COLO829 (cell line): ENCODE results near the gene NUTF2.
A peak's percentile ranks its signal among the peaks of the same experiment; 100 is the strongest.
"Not testable (repeated sequence)": the region's sequence is repeated elsewhere in the genome, so short reads cannot be mapped to it uniquely, and the experiment has no call there.

Experiments
- DNase-seq: peaks from one replicate; pipeline ENCODE4 v3.0.0; 2012; ENCODE audit warnings: low spot score

Gene NUTF2

GRCh38 chr16:67885545-67885944 lies 38.8 kb downstream of the NUTF2 start:
- no peak for DNase-seq

- no peak for DNase-seq
These were observed 39.2 kb downstream of the NUTF2 start for GRCh38 chr16:67885976-67886375.

- DNase-seq, result no peak
These were observed 39.7 kb downstream of the NUTF2 start for GRCh38 chr16:67886387-67886786.

- DNase-seq, result no peak
These were observed 41.6 kb downstream of the NUTF2 start for GRCh38 chr16:67888331-67888730.

- no peak for DNase-seq
These were observed 45.6 kb downstream of the NUTF2 start for GRCh38 chr16:67892375-67892774.

GRCh38 chr16:67892899-67893742 lies 46.4 kb downstream of the NUTF2 start, which contains the start of gene PSKH1:
TSS of gene PSKH1 (plus strand) at chr16:67893254. CDS start at chr16:67908750, 15,496 bp downstream.
- DNase-seq, result peak; percentile 99

GRCh38 chr16:67893743-67894399 lies 47.1 kb downstream of the NUTF2 start:
- no peak for DNase-seq

- DNase-seq, result no peak
These were observed 50.5 kb downstream of the NUTF2 start for GRCh38 chr16:67897231-67897630.

- DNase-seq, result no peak
These were observed 55.0 kb downstream of the NUTF2 start for GRCh38 chr16:67901734-67902133.

GRCh38 chr16:67902831-67903230 lies 56.1 kb downstream of the NUTF2 start:
- DNase-seq, result no peak

- no peak for DNase-seq
These were observed 60.9 kb downstream of the NUTF2 start for GRCh38 chr16:67907397-67908180.

- no peak for DNase-seq
These were observed 62.5 kb downstream of the NUTF2 start for GRCh38 chr16:67909056-67909742.

- DNase-seq, result no peak
These were observed 63.4 kb downstream of the NUTF2 start for GRCh38 chr16:67910158-67910557.

GRCh38 chr16:67914758-67915495 lies 68.2 kb downstream of the NUTF2 start:
- no peak for DNase-seq

- DNase-seq, result not testable (repeated sequence)
These were observed 68.7 kb downstream of the NUTF2 start for GRCh38 chr16:67915496-67915769.

- DNase-seq, result no peak
These were observed 69.3 kb downstream of the NUTF2 start for GRCh38 chr16:67915831-67916723.

- no peak for DNase-seq
These were observed 70.6 kb downstream of the NUTF2 start for GRCh38 chr16:67917140-67917851.

GRCh38 chr16:67917852-67918236 lies 71.1 kb downstream of the NUTF2 start:
- no peak for DNase-seq

GRCh38 chr16:67919622-67920221 lies 73.0 kb downstream of the NUTF2 start:
- DNase-seq, result no peak
